OCI-LY1 (cell line): ENCODE results near the gene IL15.

ENCODE experiments used
- H2AFZ ChIP-seq: fragments of 200-600 bp; sonication (generic), shearing (Covaris generic); 2 replicates; pipeline ENCODE4 v1.6.0; 2014; ENCODE audit warnings: antibody characterized with exemption, mild to moderate bottlenecking, low read length
- H3F3A ChIP-seq: fragments of 200-600 bp; sonication (generic), shearing (Covaris generic); 2 replicates; pipeline ENCODE4 v1.6.0; 2014; ENCODE audit warnings: mild to moderate bottlenecking, antibody characterized with exemption, low read length, moderate library complexity; ENCODE audit not compliant: insufficient read depth
- H3K27ac ChIP-seq: fragments of 200-600 bp; sonication (generic); 2 replicates; pipeline ENCODE4 v1.5.1; 2014; ENCODE audit warnings: low read length, mixed run types, mild to moderate bottlenecking, low read depth; ENCODE audit not compliant: poor library complexity, severe bottlenecking
- H3K27me3 ChIP-seq: fragments of 200-600 bp; sonication (generic); 2 replicates; pipeline ENCODE4 v1.6.0; 2014; ENCODE audit warnings: antibody characterized with exemption, mild to moderate bottlenecking, low read length, moderate library complexity; ENCODE audit not compliant: insufficient read depth
- H3K36me3 ChIP-seq: fragments of 200-600 bp; sonication (generic); 2 replicates; pipeline ENCODE4 v1.6.1; 2014; ENCODE audit warnings: mild to moderate bottlenecking, antibody characterized with exemption, low read length, moderate library complexity, mixed read lengths; ENCODE audit not compliant: insufficient read depth
- H3K4me1 ChIP-seq: fragments of 200-600 bp; sonication (generic); 2 replicates; pipeline ENCODE4 v1.5.1; 2014; ENCODE audit warnings: mild to moderate bottlenecking, low read length, moderate library complexity; ENCODE audit not compliant: insufficient read depth, severe bottlenecking
- H3K4me2 ChIP-seq: fragments of 200-600 bp; sonication (generic), shearing (Covaris generic); 2 replicates; pipeline ENCODE4 v1.6.1; 2014; ENCODE audit warnings: low read length
- H3K4me3 ChIP-seq: fragments of 200-600 bp; sonication (generic); 2 replicates; pipeline ENCODE4 v1.5.1; 2014; ENCODE audit warnings: low read length, low read depth, mild to moderate bottlenecking, mixed read lengths; ENCODE audit not compliant: poor library complexity, severe bottlenecking
- H3K79me2 ChIP-seq: fragments of 200-600 bp; shearing (Covaris generic); 2 replicates; pipeline ENCODE4 v1.6.1; 2016; ENCODE audit warnings: mixed run types, low read length, mixed read lengths; ENCODE audit not compliant: insufficient read depth
- H3K9ac ChIP-seq: fragments of 200-600 bp; sonication (generic), shearing (Covaris generic); 2 replicates; pipeline ENCODE4 v1.6.1; 2014; ENCODE audit warnings: mild to moderate bottlenecking, low read length, mixed read lengths
- H3K9me2 ChIP-seq: fragments of 200-600 bp; sonication (generic), shearing (Covaris generic); 2 replicates; pipeline ENCODE4 v1.6.1; 2014; ENCODE audit warnings: low read depth, mild to moderate bottlenecking, low read length, mixed read lengths
- H3K9me3 ChIP-seq: fragments of 200-600 bp; shearing (Covaris generic); 2 replicates; pipeline ENCODE4 v1.6.1; 2014; ENCODE audit warnings: low read length, mixed read lengths
- H4K20me1 ChIP-seq: fragments of 200-600 bp; sonication (generic), shearing (Covaris generic); 2 replicates; pipeline ENCODE4 v1.6.0; 2016; ENCODE audit warnings: mild to moderate bottlenecking, low read length; ENCODE audit not compliant: insufficient read depth
- EZH2 ChIP-seq: fragments of 200-600 bp; sonication (generic), shearing (Covaris generic); IDR thresholded peaks from 2 replicates; pipeline ENCODE4 v1.8.0; 2017; ENCODE audit warnings: borderline replicate concordance, mixed run types, mild to moderate bottlenecking, antibody characterized with exemption, low read length, moderate library complexity, mixed read lengths
- TF ChIP-seq, protein P1 (sequence below): fragments of 200-600 bp; sonication (generic), shearing (Covaris generic); IDR thresholded peaks from 2 replicates; pipeline ENCODE4 v1.5.1; 2017; ENCODE audit warnings: mild to moderate bottlenecking, antibody characterized with exemption, low read length, moderate library complexity, mixed read lengths

Gene IL15

DNA sequence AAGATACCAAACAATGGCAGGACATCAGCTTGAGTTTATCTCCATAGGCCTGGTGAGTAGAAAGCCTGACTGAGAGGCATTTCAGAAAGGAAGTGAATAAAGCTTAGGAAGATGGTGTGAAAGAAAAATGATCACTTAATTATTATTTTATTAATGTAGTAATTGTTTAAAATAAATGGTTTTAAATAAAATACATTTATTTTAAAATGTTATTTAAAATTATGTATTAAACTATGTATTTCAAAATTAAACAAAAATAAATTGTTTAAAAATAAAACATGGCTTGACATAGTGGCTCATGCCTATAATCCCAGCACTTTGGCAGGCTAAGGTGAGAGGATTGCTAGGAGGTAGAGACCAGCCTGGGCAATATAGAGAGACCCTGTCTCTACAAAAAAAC lies 145.8 kb downstream of the IL15 start:
- H3K36me3 ChIP-seq = no peaks in the 10 kb centered on the region
- no peaks in the 10 kb centered on the region for H3F3A ChIP-seq
- H3K4me1 ChIP-seq = no peaks in the 10 kb centered on the region
- H3K4me2 ChIP-seq = no peak overlapping the region
- no peaks in the 10 kb centered on the region for H4K20me1 ChIP-seq
- no peaks in the 10 kb centered on the region for H3K79me2 ChIP-seq
- no peaks in the 10 kb centered on the region for H3K27me3 ChIP-seq
- no peak overlapping the region for H2AFZ ChIP-seq
- no peak overlapping the region for H3K4me3 ChIP-seq
- TF ChIP-seq, protein P1, sequence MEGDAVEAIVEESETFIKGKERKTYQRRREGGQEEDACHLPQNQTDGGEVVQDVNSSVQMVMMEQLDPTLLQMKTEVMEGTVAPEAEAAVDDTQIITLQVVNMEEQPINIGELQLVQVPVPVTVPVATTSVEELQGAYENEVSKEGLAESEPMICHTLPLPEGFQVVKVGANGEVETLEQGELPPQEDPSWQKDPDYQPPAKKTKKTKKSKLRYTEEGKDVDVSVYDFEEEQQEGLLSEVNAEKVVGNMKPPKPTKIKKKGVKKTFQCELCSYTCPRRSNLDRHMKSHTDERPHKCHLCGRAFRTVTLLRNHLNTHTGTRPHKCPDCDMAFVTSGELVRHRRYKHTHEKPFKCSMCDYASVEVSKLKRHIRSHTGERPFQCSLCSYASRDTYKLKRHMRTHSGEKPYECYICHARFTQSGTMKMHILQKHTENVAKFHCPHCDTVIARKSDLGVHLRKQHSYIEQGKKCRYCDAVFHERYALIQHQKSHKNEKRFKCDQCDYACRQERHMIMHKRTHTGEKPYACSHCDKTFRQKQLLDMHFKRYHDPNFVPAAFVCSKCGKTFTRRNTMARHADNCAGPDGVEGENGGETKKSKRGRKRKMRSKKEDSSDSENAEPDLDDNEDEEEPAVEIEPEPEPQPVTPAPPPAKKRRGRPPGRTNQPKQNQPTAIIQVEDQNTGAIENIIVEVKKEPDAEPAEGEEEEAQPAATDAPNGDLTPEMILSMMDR = no peak
- no peak for TF ChIP-seq EZH2
- H3K9ac ChIP-seq = no peak overlapping the region
- H3K9me3 ChIP-seq = no peaks in the 10 kb centered on the region
- H3K9me2 ChIP-seq = no peaks in the 10 kb centered on the region
- H3K27ac ChIP-seq = no peak overlapping the region
